NCI-H187 (cell line): Measurements from ENCODE around the gene R3HDML.
"Not testable (repeated sequence)": the region's sequence is repeated elsewhere in the genome, so short reads cannot be mapped to it uniquely, and the experiment has no call there.

Experiments
- DNase-seq, 2 experiments: peaks; one replicate each; lab custom pipeline; 2025; lab: John Stamatoyannopoulos, UW

Gene R3HDML

DNA sequence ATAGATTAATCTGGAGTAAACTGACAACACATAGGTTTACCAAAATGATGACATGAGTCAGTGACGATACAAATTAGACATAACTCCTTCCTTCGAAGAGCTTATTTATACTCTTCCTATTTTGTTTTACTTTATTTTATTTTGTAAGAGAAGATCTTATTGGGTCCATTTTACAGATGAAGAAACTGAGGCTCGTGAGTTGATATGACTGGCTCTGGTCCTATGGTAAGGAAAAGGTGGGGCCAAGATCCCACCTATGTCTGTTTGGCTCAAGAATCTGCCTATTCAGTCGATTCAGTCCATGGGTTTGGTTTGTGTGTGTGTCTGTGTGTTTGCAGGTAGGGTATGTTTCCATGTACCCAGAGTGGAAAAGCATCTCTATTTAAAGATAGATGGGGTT, 8.4 kb upstream of the R3HDML start:
- no peak for DNase-seq

DNA sequence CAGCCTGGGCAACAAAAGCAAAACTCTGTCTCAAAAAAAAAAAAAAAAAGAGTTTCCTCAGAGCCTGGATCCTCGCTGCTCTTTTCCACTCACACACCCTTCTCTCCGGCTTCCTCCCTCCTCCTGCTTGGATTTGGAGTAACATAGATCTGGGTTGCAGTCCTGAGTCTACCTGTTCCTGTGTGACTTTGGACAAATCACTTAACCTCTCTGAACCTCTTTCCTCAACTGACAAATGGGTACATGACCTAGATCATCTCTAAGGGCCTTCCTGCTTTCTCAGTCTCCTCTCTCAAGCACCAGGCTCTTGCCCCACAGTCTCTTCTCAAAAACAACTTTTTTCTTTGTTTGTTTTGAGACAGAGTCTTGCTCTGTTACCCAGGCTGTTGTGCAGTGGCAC, 5.6 kb upstream of the R3HDML start:
- DNase-seq = no peak

DNA sequence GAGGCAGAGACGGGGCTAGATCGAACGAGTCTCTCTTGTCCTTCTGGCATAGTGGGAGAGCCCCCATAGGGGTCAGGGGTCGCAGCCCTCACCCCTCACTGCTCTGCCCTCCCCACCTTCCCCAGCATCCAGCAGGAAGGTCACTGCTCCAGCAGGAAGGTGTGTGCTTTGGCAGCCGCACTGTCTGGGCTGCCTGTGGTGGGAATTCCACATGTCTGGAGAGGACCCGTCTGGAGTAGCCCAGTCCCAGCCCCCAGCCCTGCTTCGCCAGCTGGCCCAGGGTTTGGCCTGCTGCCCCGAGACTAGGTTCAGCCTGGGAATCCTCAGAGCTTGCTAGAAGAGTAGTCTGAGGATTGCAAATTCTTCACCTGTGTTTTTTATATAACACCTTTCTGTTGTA, 2.5 kb upstream of the R3HDML start:
- DNase-seq = no peak

DNA sequence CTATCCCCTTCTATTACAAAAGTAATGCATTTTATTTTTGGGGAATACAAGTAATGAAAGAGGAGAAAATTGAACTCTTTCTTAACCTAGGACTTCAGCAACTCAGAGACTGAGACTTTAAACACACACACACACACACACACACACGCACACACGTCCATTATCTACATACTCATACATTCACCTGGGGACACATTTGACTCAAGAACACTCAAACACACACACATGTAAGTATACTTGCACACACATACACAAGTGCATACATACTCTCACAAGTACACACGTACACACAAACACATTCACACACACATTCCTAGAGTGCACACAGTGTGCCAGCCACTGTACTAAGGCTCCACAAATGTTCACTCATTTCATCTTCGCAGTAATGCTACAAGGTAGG, 2.1 kb upstream of the R3HDML start:
- no peak for DNase-seq

DNA sequence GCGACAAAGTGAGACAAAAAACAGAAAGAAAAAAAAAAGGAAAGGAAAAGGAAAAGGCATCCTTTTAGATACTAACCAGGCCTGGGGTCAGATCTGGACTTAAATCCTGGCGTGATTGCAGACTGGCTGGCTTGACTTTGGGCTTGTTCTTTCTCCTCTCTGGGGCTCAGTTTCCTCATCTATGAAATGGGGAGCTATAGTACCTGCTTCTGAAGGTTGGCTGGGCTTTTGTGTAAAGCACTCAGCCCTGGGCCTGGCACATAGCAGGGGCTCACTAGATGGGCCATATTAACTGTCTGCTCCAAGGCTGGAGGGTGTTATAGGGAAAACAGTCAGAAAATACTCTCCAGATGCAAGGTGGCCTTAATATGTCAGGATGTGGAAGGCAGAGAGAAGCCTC, 1.2 kb upstream of the R3HDML start:
- no peak for DNase-seq

DNA sequence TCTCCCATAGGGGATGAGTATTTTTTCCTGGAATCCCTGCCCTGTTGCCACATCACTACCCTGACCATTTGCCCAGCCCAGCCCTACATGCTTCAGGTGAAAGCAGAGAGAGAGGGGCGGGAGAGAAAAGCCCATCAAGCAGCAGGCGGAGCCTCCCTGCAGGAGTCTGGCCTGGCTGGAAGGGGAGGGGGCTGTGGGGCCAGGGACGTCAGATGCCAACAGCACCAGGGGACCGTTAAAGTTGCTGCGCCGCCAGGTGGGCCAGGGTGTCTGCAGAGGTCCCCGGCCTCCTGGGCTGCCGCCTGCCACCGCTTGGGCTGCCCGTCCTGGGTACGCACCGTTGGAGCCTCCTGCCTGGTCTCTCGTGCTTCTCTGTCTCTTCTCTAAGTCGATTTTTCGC, 757 bp upstream of the R3HDML start:
- no peak for DNase-seq

DNA sequence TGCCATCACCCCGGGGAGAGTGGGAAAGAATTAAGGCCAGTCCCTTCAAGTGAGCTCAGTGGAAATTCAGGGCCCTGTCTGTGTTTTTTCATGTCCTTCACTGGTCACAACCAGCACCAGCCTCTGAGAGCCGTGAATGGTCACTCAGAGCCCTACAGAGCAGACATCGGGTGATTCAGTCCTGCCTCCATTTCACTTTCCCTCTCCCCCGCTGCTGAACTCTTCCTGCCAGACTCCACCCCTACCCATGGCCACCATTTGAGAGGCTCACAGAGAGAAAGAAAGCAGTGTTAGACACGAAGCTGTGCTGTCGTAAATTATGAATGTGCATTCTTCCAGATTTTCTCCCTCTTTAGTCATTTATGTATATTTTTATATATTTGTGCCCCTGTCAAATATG, 5.4 kb downstream of the R3HDML start:
- no peak for DNase-seq

DNA sequence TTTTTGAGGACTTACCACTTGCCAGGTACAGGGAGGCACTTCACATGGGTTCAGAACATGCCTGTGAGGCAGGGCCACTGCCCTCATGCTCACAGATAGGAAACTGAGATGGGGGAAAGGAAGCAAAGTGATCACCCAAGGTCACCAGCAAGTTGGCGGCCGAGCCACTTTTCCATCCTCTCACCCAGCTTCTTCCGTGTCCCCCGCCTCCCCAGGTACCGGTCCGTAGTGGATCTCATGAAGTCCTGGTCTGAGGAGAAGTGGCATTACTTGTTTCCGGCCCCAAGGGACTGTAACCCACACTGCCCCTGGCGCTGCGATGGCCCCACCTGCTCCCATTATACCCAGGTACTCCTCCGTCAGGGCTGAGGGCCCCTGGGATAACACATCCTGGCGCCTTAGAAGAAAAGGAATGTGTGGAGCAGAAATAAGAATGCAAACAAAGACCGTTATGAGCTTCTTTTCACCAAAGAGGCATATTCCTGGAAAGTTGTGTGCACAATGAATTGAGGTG, 6.4 kb downstream of the R3HDML start:
- no peak for DNase-seq

DNA sequence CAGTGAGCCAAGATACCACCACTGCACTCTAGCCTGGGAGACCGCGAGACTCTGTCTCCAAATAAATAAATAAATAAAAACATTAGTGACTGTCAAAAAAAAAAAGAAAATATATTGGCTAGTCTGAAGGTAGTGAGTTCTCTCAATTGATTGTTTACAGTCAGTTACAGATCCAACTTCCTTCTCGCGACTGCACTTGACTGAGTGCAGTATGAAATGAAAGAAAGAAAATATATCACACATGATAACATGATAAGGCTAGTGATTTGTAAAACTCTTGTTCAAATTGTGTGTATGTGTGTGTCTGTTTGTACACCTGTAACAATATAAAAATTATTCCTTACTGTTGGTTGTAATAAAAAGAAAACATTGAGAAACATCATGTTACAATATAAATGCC, 7.9 kb downstream of the R3HDML start:
- DNase-seq = no peak

DNA sequence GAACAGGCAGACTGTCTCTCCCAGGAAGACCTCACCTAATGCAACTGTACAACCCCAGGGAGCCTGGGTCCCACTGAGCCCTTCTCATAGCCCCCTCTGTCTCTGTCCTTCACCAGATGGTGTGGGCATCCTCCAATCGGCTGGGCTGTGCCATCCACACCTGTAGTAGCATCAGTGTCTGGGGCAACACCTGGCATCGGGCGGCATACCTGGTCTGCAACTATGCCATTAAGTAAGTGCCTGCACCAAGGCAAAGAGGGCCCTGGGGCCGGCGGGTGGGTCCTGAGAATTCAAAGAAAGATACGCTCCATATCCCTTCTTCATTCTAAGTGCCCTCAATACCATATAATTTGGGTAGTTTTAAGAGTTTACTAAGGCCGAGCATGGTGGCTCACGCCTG, 8.3 kb downstream of the R3HDML start:
- no peak for DNase-seq

DNA sequence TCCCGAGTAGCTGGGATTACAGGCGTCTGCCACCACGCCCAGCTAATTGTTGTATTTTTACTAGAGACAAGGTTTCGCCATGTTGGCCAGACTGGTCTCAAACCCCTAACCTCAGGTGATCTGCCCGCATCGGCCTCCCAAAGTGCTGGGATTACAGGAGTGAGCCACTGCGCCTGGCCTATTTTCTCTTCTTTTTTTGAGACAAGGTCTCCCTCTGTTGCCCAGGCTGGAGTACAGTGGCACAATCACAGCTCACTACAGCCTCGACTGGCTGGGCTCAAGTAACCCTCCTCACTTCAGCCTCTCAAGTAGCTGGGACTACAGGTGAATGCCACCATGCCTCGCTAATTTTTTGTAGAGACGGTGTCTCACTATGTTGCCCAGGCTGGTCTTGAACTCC, 9.1 kb downstream of the R3HDML start:
- not testable (repeated sequence) for DNase-seq

DNA sequence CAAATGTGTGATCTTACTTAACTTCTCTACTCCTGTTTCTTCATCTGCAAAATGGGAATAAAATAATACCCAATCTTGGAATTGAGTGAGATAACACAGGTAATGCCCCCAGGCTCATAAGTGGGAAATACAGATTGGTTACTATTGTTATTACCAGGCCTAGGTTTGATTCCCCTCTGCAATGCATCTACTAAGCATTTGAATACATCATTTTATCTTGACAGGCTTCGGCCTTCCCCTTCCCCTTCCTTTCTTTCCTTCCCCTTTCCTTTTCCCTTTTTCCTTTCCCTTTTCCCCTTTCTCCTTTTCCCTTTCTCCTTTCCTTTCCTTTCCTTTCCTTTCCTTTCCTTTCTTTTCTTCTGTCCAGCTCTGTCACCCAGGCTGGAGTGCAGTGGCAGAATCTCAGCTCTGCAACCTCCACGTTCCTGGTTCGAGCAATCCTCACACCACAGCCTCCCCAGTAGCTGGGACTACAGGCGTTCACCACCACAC, 11.4 kb downstream of the R3HDML start:
- no peak for DNase-seq

DNA sequence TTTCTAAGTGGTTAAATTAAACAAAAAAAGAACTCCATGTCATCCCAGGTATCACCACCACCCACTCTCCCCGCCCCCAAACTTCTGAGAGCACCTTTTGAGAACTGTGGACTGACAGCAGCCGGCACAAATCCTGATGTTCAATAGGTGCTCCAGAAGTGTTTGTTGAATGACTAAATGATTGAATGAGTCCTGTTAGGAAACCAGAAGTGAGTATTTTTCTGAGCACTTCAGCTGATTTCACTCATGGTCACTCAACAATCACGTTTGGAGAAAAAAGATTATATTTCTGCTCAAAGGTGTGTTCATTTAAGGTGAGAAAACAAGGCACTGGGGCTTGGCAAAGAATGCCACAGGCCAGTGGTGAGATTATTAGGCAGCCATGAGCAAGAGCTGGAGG, 12.5 kb downstream of the R3HDML start:
- no peak for DNase-seq

DNA sequence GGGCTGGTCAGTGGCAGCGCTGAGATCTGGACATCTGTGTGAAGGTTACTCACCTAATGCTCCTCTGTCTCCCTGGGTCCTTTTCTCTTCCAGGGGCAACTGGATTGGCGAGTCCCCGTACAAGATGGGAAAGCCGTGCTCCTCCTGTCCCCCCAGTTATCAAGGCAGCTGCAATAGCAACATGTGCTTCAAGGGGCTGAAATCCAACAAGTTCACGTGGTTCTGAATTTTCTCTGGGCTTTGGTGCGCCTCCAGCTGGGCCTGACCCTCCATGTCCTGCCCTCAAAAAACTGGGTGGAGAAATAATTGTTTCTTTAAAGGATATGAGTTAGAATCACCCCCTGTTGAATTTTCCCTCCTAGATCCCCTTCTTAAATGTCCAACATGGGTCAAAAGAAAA, 13.7 kb downstream of the R3HDML start:
- DNase-seq = no peak

DNA sequence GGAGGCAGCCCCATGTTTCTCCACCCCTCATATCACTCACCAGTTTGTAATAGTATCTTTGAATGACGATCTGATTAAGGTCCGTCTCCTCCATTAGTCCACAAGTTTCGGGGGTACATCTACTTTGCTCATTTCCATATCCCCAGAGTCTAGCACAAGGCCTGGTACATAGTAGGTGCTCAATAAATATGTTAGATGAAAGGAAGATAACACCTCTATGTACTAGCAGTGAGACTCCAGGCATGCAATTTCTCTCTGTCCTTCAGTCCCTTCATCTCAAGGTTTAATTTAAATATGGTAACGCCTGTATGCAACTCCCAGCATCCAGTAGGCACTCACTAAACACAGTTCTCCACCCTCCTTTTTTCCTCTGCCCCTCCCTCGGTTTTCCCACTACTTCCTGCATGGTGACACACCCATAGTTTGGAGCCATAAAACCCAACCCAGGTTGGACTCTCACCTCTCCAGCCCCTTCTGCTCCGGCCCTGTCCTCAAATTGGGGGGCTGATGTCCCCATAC, 18.2 kb downstream of the R3HDML start:
- no peak for DNase-seq

DNA sequence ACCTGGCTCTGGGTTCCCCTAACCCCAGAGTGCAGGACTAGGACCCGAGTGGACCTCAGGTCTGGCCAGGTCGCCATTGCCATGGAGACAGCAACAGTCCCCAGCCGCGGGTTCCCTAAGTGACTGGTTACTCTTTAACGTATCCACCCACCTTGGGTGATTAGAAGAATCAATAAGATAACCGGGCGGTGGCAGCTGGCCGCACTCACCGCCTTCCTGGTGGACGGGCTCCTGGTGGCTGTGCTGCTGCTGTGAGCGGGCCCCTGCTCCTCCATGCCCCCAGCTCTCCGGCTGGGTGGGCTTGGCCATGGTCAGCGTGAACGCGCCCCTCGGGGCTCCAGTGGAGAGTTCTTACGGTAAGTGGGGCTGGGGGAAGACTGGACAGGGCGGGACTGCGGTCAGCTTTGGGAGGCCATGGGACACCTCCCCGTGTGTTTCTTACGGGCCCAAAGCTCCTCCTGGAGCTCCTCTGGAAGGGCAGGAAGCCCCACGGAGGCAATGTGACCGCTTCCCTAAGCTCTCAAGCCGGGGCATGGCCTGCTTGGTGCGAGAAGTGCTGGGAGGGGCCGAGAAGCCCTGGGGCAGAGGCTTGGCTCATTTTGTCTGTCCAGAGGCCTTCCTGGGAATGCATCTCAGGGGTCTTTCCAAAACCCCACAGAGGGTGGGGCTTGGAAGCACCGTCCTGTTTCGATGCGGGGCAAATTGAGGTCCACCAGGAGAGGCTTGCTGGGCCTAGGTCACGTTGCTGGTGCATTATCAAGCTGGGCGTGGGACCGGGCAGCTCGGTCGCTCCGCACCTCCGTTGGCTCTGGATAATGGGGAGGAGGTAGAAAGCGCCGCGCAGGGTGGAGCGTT, 18.9 kb downstream of the R3HDML start, which contains the start of gene HNF4A:
TSS of gene HNF4A (plus strand) at position 202 of the 855 bp plus-strand sequence. CDS start at position 308, 106 bp downstream.
- no peak for DNase-seq

DNA sequence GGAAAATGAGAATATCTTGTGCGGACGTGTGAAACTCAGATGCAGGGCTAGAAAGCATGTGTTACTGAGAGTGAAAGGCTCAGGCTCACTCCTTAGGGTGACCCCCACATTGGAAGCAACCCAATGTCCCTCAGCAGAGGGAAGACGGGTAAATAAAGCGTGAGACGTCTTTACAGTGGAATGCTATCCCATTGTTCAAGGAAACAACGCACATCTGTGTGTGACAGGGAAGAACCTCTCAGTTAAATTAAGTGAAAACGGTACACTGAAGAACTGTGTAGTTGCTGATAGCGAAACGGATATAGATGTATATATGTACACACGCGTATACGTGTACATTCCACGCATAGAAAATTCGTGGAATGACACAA, 19.5 kb downstream of the R3HDML start:
- DNase-seq = no peak

DNA sequence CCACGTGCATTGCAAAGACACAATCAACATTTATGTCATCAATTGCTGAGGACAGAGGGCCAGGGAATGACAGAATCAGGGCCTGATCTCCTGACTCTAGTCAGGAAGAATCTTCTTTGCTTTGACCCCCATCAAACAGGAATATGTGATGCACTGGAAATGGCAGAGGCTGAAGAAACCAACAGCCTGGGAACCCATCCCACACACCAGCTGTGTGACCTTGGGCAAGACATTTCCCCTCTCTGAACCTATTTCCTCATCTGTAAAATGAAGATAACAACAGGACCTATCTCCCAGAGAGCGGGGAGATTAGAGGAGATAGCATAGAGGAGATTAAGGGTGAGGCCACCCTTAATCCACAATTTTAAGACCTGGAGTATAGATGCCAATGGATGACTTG, 20.2 kb downstream of the R3HDML start:
- DNase-seq = no peak

DNA sequence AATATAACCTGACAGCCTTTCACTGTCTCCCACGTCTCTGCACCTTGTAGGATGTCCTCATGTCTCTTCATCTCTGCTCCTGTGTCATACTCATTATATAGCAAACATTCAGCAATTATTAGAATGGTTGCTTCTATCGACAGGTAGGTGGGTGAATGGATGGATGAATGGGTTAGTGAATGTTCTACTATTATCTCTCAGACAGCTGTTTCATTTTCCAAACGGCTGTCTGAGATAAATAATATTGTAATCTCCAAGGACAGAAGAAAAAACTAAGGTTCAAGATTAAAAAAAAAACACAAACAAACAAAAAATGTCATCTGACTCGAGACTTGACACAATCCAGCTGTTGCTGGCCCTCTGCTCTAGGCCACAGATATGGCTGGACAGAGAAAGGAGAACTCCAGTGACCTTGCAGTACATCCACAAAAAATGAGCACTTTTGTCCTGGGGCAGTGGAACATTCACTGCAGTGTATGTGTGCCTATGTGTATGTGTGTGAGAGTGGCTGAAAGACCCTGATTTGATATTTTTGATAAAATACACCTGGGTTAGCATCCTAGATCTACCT, 20.8 kb downstream of the R3HDML start:
- DNase-seq = no peak

DNA sequence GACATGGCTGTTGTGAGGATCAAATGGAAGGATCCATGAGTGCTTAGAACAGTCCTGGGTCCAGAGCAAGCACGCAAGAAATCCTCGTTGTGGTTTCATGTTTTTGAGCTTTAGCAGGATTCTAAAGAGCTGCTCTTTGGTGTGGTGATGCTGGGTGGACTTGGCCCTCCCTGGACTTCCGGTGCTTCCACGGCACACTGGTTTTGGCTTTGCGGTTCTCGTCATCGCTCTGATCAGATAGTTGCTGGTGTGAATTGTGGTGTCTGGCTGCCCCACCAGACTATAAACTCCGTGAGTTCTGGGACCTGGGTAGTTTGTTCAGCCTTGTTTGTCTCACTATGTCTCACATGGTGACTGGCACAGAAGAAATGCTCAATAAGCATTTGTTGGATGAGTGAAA, 21.9 kb downstream of the R3HDML start:
- no peak for DNase-seq

DNA sequence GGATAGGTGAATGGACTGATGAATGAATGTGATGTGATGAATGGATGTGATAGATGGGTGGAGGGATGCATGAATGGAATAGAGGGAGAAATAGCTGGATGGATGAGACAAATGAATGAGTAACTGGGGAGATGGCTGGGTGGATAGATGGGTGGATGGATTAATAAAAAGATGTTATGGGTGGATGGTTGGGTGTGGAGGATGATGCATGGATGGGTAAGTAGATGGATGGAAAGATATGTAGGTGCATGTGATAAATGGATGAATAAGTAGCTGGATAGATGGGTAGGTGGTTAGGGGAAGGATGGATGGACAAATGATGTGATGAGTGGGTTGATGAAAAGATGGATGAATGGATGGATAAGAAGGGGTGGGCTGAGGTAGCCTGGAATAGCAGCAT, 23.4 kb downstream of the R3HDML start:
- no peak for DNase-seq

DNA sequence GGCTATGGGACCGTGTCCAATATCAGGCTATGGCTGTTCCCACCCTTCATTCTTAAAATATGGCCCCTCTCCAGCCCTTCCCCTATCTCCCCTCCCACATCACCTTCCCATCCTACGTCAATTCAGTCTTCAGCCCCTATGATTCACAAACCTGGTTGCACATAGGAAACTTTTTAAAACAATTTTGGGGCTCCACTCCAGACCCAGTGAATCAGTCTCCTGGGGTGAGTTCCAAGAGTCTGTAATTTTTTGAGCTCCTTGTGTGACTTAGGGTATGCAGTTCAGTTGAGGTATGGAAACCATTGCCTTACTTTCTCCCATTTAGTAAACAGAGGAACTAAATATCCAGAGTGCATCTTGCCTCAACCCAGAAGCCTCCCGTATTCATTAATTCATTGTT, 24.2 kb downstream of the R3HDML start:
- DNase-seq = no peak

DNA sequence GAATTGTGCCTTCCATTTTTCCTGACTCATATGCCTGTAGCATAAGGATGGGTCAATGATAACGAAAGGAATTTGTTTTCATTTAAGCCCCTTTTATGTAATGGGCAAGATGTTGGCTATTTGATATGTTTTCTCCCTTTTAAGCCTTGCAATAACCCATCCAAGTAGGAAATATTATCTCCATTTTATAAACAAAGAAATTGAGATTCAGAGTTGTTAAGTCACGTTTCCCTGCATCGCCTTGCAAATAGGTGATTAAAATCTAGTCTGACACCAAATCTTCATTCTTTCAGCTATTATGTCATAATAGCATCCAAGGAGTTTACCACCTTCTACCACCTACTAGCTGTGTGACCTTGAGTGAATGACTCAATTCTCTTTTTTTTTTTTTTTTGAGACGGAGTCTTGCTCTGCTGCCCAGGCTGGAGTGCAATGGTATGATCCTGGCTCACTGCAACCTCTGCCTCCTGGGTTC, 25.7 kb downstream of the R3HDML start:
- no peak for DNase-seq
